Peyer's patch (tissue), 4 donors: Measurements from ENCODE around the gene POC1A.

Source experiments
- CTCF ChIP-seq, 6 experiments: fragments of 450-650 bp in 4 of 6; fragments of 200-600 bp in 2 of 6; sonication (generic) in 1 of 6; IDR thresholded peaks; one replicate each; pipeline ENCODE4 v1.5.1; 2017 to 2019; ENCODE audit warnings: antibody characterized with exemption in 6 of 6, mild to moderate bottlenecking in 3 of 6, moderate library complexity in 1 of 6
- POLR2A ChIP-seq, 2 donors: fragments of 450-650 bp; IDR thresholded peaks; one replicate each; pipeline ENCODE4 v1.5.1; 2017; ENCODE audit warnings: antibody characterized with exemption in 2 of 2, mild to moderate bottlenecking in 2 of 2, moderate library complexity in 2 of 2

- peak in 1 of 6 experiments; percentile 10 for TF ChIP-seq CTCF (IDR thresholded peaks at IDR 0.05)
- TF ChIP-seq POLR2A (IDR thresholded peaks at IDR 0.05): no peak
These were observed 99.3 kb downstream of the POC1A start for GRCh38 chr3:52054661-52055511.
